SK-N-SH (cell line): ENCODE data around the gene MRPL55. TPM values are rescaled to one million over a fixed set of nuclear protein-coding genes. Genes with fewer than 3 reads are reported as not detected.

Experiments
- CTCF ChIA-PET: fragments of 300-600, 350-600 bp; formaldehyde crosslinking; extraction: SDS; loops from one replicate; lab custom pipeline; 2021; lab: Yijun Ruan, JAX
- POLR2A ChIA-PET: fragments of 350-600 bp; sonication (Branson Sonifier 250); formaldehyde crosslinking; extraction: SDS; loops from one replicate; lab custom pipeline; 2020; ENCODE audit warnings: antibody characterized with exemption, inconsistent platforms; lab: Yijun Ruan, JAX
- DNase-seq: peaks from one replicate; pipeline ENCODE4 v3.0.0; 2012
- H2AFZ ChIP-seq: fragments of 200-600 bp; sonication (generic); 2 replicates; pipeline ENCODE4 v1.8.1; 2016; ENCODE audit warnings: antibody characterized with exemption, mild to moderate bottlenecking, low read depth
- H3F3A ChIP-seq: fragments of 200-600 bp; sonication (generic); replicated peaks from 2 replicates; pipeline ENCODE3; 2016; ENCODE audit warnings: antibody characterized with exemption, mild to moderate bottlenecking; ENCODE audit not compliant: insufficient read depth
- H3K27ac ChIP-seq, 2 experiments: fragments of 200-500 bp in 1 of 2; fragments of 200-600 bp in 1 of 2; sonication (Bioruptor generic) in 1 of 2; sonication (generic), shearing (Covaris generic) in 1 of 2; 2 replicates each; pipeline versions ENCODE4 v1.5.1 to v1.6.1; 2014 to 2016; ENCODE audit warnings: low read depth in 2 of 2, inconsistent platforms in 1 of 2, low read length in 1 of 2, mild to moderate bottlenecking in 1 of 2, mixed read lengths in 1 of 2
- H3K27me3 ChIP-seq: fragments of 200-600 bp; sonication (generic), shearing (Covaris generic); 2 replicates; pipeline ENCODE4 v1.6.1; 2016; ENCODE audit warnings: mixed run types; ENCODE audit not compliant: insufficient read depth
- H3K36me3 ChIP-seq, 2 experiments: fragments of 200-500 bp in 1 of 2; fragments of 200-600 bp in 1 of 2; sonication (Bioruptor generic) in 1 of 2; sonication (generic) in 1 of 2; replicated peaks in 1 of 2; 2 replicates each; pipeline versions ENCODE3 to v1.5.1; 2014 to 2016; ENCODE audit warnings: low read length in 1 of 2, mild to moderate bottlenecking in 1 of 2; ENCODE audit not compliant: insufficient read depth in 2 of 2, control insufficient read depth in 1 of 2
- H3K4me1 ChIP-seq, 2 experiments: fragments of 200-500 bp in 1 of 2; fragments of 200-600 bp in 1 of 2; sonication (Bioruptor generic) in 1 of 2; sonication (generic), shearing (Covaris generic) in 1 of 2; 2 replicates each; pipeline versions ENCODE4 v1.5.1 to v1.6.1; 2014 to 2016; ENCODE audit warnings: low read depth in 1 of 2, low read length in 1 of 2, mixed run types in 1 of 2; ENCODE audit not compliant: insufficient read depth in 2 of 2, control insufficient read depth in 1 of 2
- H3K4me2 ChIP-seq: fragments of 200-600 bp; sonication (generic), shearing (Covaris generic); 2 replicates; pipeline ENCODE4 v1.6.1; 2017; ENCODE audit warnings: mixed run types
- H3K4me3 ChIP-seq, 2 experiments: fragments of 200-500 bp in 1 of 2; fragments of 200-600 bp in 1 of 2; sonication (Bioruptor generic) in 1 of 2; sonication (generic), shearing (Covaris generic) in 1 of 2; 2 replicates each; pipeline versions ENCODE4 v1.5.1 to v1.8.1; 2014 to 2016; ENCODE audit warnings: low read depth in 2 of 2, inconsistent platforms in 1 of 2, low read length in 1 of 2, mild to moderate bottlenecking in 1 of 2, mixed read lengths in 1 of 2, moderate library complexity in 1 of 2
- H3K79me2 ChIP-seq: fragments of 200-600 bp; sonication (generic); 2 replicates; pipeline ENCODE4 v1.8.1; 2017; ENCODE audit warnings: mild to moderate bottlenecking; ENCODE audit not compliant: insufficient read depth
- H3K9ac ChIP-seq: fragments of 200-600 bp; sonication (generic); 2 replicates; pipeline ENCODE4 v1.6.1; 2017; ENCODE audit warnings: mixed run types
- H3K9me2 ChIP-seq: fragments of 200-600 bp; sonication (generic); 2 replicates; pipeline ENCODE4 v1.6.1; 2017; ENCODE audit warnings: mixed run types
- H3K9me3 ChIP-seq: fragments of 200-600 bp; sonication (generic); 2 replicates; pipeline ENCODE4 v1.6.1; 2017; ENCODE audit warnings: mixed run types, mild to moderate bottlenecking, moderate library complexity
- H4K20me1 ChIP-seq: fragments of 200-600 bp; sonication (generic); 2 replicates; pipeline ENCODE4 v1.6.1; 2017; ENCODE audit warnings: mild to moderate bottlenecking, mixed run types; ENCODE audit not compliant: insufficient read depth
- CHD2 ChIP-seq: fragments of 150-350 bp; IDR thresholded peaks from 2 replicates; pipeline ENCODE4 v1.6.1; 2018; ENCODE audit warnings: low read length; ENCODE audit not compliant: partially characterized antibody
- EP300 ChIP-seq, 2 experiments: IDR thresholded peaks; 2 replicates each; pipeline versions ENCODE4 v1.4.0 to v1.6.1; 2012; ENCODE audit warnings: borderline replicate concordance in 1 of 2, low read depth in 1 of 2, low read length in 1 of 2
- EZH2phosphoT487 ChIP-seq: fragments of 200-600 bp; sonication (generic); IDR thresholded peaks from 2 replicates; pipeline ENCODE4 v1.6.1; 2017; ENCODE audit warnings: low read depth, mixed run types, mild to moderate bottlenecking, antibody characterized with exemption, moderate library complexity, borderline replicate concordance
- SIN3A ChIP-seq: IDR thresholded peaks from 2 replicates; pipeline ENCODE4 v1.6.1; 2012; ENCODE audit warnings: low read depth, mild to moderate bottlenecking, low read length, moderate library complexity, borderline replicate concordance
- SMC3 ChIP-seq: IDR thresholded peaks from 2 replicates; pipeline ENCODE4 v1.6.1; 2012; ENCODE audit warnings: low read depth, low read length, improper control_type of control experiment
- TCF12 ChIP-seq: IDR thresholded peaks from 2 replicates; pipeline ENCODE4 v1.4.0; 2012
- WGBS: methylation state at CpG from one replicate; pipeline ENCODE4 v1.1.6; 2017; ENCODE audit warnings: low lambda C conversion rate; 5-methylcytosine and 5-hydroxymethylcytosine counted together
- polyA plus RNA-seq, 3 experiments: library from polyadenylated mRNA; depleted of rRNA; stranded (reverse); fragments of >200 nt; gene quantifications; 2 replicates each; pipeline ENCODE4 v1.2.3, GENCODE V29; 2012
- TF ChIP-seq, protein P1 (sequence below): IDR thresholded peaks from 2 replicates; pipeline ENCODE4 v1.6.1; 2012; ENCODE audit warnings: mild to moderate bottlenecking, low read depth, low read length, moderate library complexity
- TF ChIP-seq, protein P2 (sequence below): IDR thresholded peaks from 2 replicates; pipeline ENCODE4 v1.4.0; 2012; ENCODE audit warnings: low read depth
- TF ChIP-seq, protein P3 (sequence below): IDR thresholded peaks from 2 replicates; pipeline ENCODE4 v1.4.0; 2012; ENCODE audit warnings: low read depth, borderline replicate concordance

Gene MRPL55
- polyA plus RNA-seq, 1 of the 3 experiments (the other 2 are of a cell fraction): 75.3 TPM

DNA sequence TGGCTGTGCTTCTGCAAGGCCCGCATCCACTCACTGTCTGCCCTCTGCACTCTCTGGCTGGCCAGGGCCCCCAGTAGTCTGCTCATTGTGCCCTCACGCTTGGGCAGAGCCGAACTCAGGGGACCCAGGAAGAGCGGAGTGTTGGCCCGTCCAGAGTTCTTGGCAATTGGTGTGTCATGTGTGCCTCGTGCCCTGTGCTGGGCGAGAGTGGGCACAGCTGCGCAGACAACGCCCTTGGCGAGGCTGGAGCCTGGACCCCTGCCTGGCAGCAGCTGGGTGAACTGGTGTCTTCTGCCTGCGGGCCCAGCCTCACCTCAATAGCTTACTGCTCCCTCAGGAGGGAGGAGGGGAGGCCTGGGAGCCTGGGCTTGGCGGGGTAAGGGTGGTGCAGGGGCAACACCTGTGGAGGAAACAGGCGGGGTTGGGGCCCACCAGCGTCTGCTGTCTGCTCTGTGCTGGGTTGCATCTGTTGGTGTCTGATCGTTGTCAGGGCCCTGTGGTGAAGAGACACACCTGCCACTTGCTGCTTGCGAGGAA is 33.1 kb upstream of the MRPL55 start (continued):
- TF ChIP-seq, protein P1, sequence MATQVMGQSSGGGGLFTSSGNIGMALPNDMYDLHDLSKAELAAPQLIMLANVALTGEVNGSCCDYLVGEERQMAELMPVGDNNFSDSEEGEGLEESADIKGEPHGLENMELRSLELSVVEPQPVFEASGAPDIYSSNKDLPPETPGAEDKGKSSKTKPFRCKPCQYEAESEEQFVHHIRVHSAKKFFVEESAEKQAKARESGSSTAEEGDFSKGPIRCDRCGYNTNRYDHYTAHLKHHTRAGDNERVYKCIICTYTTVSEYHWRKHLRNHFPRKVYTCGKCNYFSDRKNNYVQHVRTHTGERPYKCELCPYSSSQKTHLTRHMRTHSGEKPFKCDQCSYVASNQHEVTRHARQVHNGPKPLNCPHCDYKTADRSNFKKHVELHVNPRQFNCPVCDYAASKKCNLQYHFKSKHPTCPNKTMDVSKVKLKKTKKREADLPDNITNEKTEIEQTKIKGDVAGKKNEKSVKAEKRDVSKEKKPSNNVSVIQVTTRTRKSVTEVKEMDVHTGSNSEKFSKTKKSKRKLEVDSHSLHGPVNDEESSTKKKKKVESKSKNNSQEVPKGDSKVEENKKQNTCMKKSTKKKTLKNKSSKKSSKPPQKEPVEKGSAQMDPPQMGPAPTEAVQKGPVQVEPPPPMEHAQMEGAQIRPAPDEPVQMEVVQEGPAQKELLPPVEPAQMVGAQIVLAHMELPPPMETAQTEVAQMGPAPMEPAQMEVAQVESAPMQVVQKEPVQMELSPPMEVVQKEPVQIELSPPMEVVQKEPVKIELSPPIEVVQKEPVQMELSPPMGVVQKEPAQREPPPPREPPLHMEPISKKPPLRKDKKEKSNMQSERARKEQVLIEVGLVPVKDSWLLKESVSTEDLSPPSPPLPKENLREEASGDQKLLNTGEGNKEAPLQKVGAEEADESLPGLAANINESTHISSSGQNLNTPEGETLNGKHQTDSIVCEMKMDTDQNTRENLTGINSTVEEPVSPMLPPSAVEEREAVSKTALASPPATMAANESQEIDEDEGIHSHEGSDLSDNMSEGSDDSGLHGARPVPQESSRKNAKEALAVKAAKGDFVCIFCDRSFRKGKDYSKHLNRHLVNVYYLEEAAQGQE: no peak
- TF ChIP-seq, protein P2, sequence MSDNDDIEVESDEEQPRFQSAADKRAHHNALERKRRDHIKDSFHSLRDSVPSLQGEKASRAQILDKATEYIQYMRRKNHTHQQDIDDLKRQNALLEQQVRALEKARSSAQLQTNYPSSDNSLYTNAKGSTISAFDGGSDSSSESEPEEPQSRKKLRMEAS: no peak
- no peak for TF ChIP-seq EP300 (IDR thresholded peaks at IDR 0.05; ENCODE audit: borderline replicate concordance in 1 of 2, low read depth in 1 of 2, low read length in 1 of 2)
- TF ChIP-seq, all 33 proteins: peak for 0

DNA sequence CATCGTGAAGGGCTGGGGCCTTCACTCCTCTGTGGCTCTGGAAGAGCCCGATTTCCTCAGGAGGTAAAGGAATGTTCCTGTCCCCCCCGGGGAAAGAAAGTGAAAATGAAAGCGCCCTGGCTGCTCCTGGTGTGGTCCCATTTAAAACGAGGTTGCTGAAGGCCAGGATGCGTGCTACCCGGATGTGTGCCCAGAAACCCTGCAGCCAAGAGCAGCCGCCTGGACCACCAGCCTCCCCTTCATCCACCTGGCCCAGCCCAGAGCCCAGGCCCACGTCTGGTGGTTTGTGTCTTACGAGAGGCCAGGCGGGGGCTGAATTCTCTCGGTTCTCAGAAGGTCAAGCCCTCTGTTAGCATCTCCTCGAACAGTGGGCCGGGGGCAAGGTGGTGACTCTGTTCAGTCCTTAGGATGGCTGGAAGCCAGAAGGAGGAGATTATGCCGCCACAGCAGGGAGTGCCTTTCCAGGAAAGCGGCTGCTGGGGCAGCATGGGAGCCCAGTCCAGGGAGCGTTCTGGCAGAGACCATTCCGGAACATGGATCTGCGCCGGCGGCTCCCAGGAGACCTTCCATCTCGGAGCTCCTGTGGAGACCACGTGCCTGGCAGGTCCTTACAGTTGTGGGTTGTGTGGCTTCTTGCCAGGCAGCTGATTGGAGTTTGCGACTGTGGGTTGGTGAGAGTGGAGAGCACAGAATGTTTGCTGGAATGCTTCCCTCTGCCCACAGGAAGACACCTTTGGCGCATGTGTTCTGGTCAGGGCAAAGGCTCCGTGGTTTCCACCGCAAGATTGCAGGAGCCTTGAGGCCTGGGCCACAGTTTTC is 32.3 kb upstream of the MRPL55 start:
- peaks cover 57% of the 10 kb centered on the region for H4K20me1 ChIP-seq
- peak overlapping the region; percentile 87 to 99 for H3K4me3 ChIP-seq
- no peaks in the 10 kb centered on the region for H3K9me2 ChIP-seq
- H3K4me1 ChIP-seq: peaks cover 23% of the 10 kb centered on the region in 2 experiments; a peak in 2 of 4 replicates
- TF ChIP-seq SIN3A: no peak
- TF ChIP-seq EZH2phosphoT487: no peak
- TF ChIP-seq, protein P3, sequence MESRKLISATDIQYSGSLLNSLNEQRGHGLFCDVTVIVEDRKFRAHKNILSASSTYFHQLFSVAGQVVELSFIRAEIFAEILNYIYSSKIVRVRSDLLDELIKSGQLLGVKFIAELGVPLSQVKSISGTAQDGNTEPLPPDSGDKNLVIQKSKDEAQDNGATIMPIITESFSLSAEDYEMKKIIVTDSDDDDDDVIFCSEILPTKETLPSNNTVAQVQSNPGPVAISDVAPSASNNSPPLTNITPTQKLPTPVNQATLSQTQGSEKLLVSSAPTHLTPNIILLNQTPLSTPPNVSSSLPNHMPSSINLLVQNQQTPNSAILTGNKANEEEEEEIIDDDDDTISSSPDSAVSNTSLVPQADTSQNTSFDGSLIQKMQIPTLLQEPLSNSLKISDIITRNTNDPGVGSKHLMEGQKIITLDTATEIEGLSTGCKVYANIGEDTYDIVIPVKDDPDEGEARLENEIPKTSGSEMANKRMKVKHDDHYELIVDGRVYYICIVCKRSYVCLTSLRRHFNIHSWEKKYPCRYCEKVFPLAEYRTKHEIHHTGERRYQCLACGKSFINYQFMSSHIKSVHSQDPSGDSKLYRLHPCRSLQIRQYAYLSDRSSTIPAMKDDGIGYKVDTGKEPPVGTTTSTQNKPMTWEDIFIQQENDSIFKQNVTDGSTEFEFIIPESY: no peak
- TF ChIP-seq CHD2: no peak
- no peak for TF ChIP-seq EP300 (IDR thresholded peaks at IDR 0.05; ENCODE audit: borderline replicate concordance in 1 of 2, low read depth in 1 of 2, low read length in 1 of 2)
- TF ChIP-seq TCF12: no peak
- TF ChIP-seq SMC3: no peak
- TF ChIP-seq, all 33 proteins: peak for 0
- peak overlapping the region; percentile 98 for H3K9ac ChIP-seq
- 46% methylated on average over 14 of the region's 27 CpGs for WGBS
- POLR2A ChIA-PET: no interaction called here
- H3K79me2 ChIP-seq: peaks cover 63% of the 10 kb centered on the region
- peak overlapping the region in 1 of 2 experiments; percentile 89; a peak in 1 of 4 replicates for H3K27ac ChIP-seq
- H3K4me2 ChIP-seq: peak overlapping the region; percentile 100
- no peaks in the 10 kb centered on the region for H3F3A ChIP-seq
- peaks cover 4 to 13% of the 10 kb centered on the region in 2 experiments for H3K36me3 ChIP-seq
- H3K27me3 ChIP-seq: peaks cover 12% of the 10 kb centered on the region; the same call in 1 of the 2 replicates
- no peaks in the 10 kb centered on the region for H3K9me3 ChIP-seq
- peak; percentile 34 for DNase-seq
- CTCF ChIA-PET: interaction anchor here (4.5 to 5.4 kb wide), 2 partner anchors 24 to 25 kb away, joined by 22 to 24 read pairs; partner anchors contain the start of gene IBA57
- no peak overlapping the region for H2AFZ ChIP-seq
